Measurements from ENCODE around the gene TYW1. TPM values are rescaled to one million over a fixed set of nuclear protein-coding genes. Genes with fewer than 3 reads are reported as not detected.
A peak's percentile ranks its signal among the peaks of the same experiment; 100 is the strongest.
"Not testable (repeated sequence)": the region's sequence is repeated elsewhere in the genome, so short reads cannot be mapped to it uniquely, and the experiment has no call there.

Gene TYW1
- total and polyA plus RNA-seq, 8 donors = 14.1 to 25.8 (median 23.7) TPM

GRCh38 chr7:67091053-67091452, 94.4 kb downstream of the TYW1 start:
- H3K27ac ChIP-seq; H3K4me1 ChIP-seq; ATAC-seq; H3K9me3 ChIP-seq; H3K27me3 ChIP-seq; intact Hi-C loops (cut with DNase I); DNase-seq; H3K4me3 ChIP-seq: not testable (repeated sequence)
- H3K36me3 ChIP-seq = peaks cover 0 to 13% of the 10 kb centered on the region in 2 donors

- peaks cover 0 to 27% of the 10 kb centered on the region in 2 donors for H3K36me3 ChIP-seq
- H3K4me1 ChIP-seq; H3K27ac ChIP-seq; ATAC-seq; H3K9me3 ChIP-seq; H3K4me3 ChIP-seq; intact Hi-C loops (cut with DNase I); DNase-seq; H3K27me3 ChIP-seq: not testable (repeated sequence)
These were observed 101.4 kb downstream of the TYW1 start for GRCh38 chr7:67098031-67098430.

- peaks cover 0 to 27% of the 10 kb centered on the region in 2 donors for H3K36me3 ChIP-seq
- H3K9me3 ChIP-seq; H3K27ac ChIP-seq; H3K4me3 ChIP-seq; H3K27me3 ChIP-seq; DNase-seq; ATAC-seq; intact Hi-C loops (cut with DNase I); H3K4me1 ChIP-seq: not testable (repeated sequence)
These were observed 102.8 kb downstream of the TYW1 start for GRCh38 chr7:67099406-67099805.

- H3K4me3 ChIP-seq; H3K4me1 ChIP-seq; H3K27ac ChIP-seq; H3K9me3 ChIP-seq; H3K27me3 ChIP-seq; ATAC-seq; intact Hi-C loops (cut with DNase I); DNase-seq: not testable (repeated sequence)
- H3K36me3 ChIP-seq = peaks cover 0 to 26% of the 10 kb centered on the region in 2 donors
These were observed 103.4 kb downstream of the TYW1 start for GRCh38 chr7:67100038-67100437.

- intact Hi-C loops (cut with DNase I) = no loop called here
- Histone ChIP-seq H3K27me3 (no peaks in the 10 kb centered on the region), H3K36me3 (peaks cover 0 to 22% of the 10 kb centered on the region in 2 donors), H3K27ac (no peak overlapping the region), H3K4me3 (no peak overlapping the region), H3K9me3 (no peaks in the 10 kb centered on the region), H3K4me1 (peaks cover 0 to 4% of the 10 kb centered on the region in 2 donors)
- TF ChIP-seq CTCF (IDR thresholded peaks at IDR 0.05) = no peak
- DNase-seq = no peak
- ATAC-seq = no peak
These were observed 104.3 kb downstream of the TYW1 start for GRCh38 chr7:67100956-67101361.

GRCh38 chr7:67104937-67105336, 108.3 kb downstream of the TYW1 start:
- H3K9me3 ChIP-seq; H3K27me3 ChIP-seq; H3K4me3 ChIP-seq; H3K27ac ChIP-seq; ATAC-seq; intact Hi-C loops (cut with DNase I); H3K4me1 ChIP-seq; DNase-seq: not testable (repeated sequence)
- H3K36me3 ChIP-seq = peaks cover 0 to 15% of the 10 kb centered on the region in 2 donors

GRCh38 chr7:67105377-67105776, 108.7 kb downstream of the TYW1 start:
- H3K36me3 ChIP-seq = peaks cover 0 to 18% of the 10 kb centered on the region in 2 donors
- H3K9me3 ChIP-seq = no peaks in the 10 kb centered on the region
- intact Hi-C loops (cut with DNase I) = no loop called here
- no peak for TF ChIP-seq CTCF (IDR thresholded peaks at IDR 0.05)
- ATAC-seq (peak; percentile 31), DNase-seq (no peak)
- H3K27me3 ChIP-seq = no peaks in the 10 kb centered on the region
- no peak overlapping the region for H3K4me3 ChIP-seq
- H3K27ac ChIP-seq = peak overlapping the region in 1 of 2 donors; percentile 33
- peaks cover 0 to 4% of the 10 kb centered on the region in 2 donors for H3K4me1 ChIP-seq

GRCh38 chr7:67106255-67106654, 109.6 kb downstream of the TYW1 start:
- DNase-seq; H3K27me3 ChIP-seq; intact Hi-C loops (cut with DNase I); H3K4me3 ChIP-seq; H3K4me1 ChIP-seq; H3K9me3 ChIP-seq: not testable (repeated sequence)
- peak; percentile 51 for ATAC-seq
- H3K27ac ChIP-seq = peak overlapping the region in 1 of 2 donors; percentile 18
- peaks cover 0 to 14% of the 10 kb centered on the region in 2 donors for H3K36me3 ChIP-seq

GRCh38 chr7:67111342-67111741, 114.7 kb downstream of the TYW1 start:
- H3K4me1 ChIP-seq; H3K4me3 ChIP-seq; intact Hi-C loops (cut with DNase I); H3K9me3 ChIP-seq; H3K27ac ChIP-seq; DNase-seq; H3K36me3 ChIP-seq; ATAC-seq; H3K27me3 ChIP-seq: not testable (repeated sequence)

GRCh38 chr7:67114483-67115246, 118.0 kb downstream of the TYW1 start:
- ATAC-seq; H3K9me3 ChIP-seq; H3K27me3 ChIP-seq; DNase-seq; H3K27ac ChIP-seq; intact Hi-C loops (cut with DNase I); H3K4me3 ChIP-seq; H3K4me1 ChIP-seq: not testable (repeated sequence)
- peaks cover 0 to 15% of the 10 kb centered on the region in 2 donors for H3K36me3 ChIP-seq

- H3K27me3 ChIP-seq; ATAC-seq; DNase-seq; H3K4me3 ChIP-seq; H3K27ac ChIP-seq; H3K9me3 ChIP-seq; H3K4me1 ChIP-seq; intact Hi-C loops (cut with DNase I): not testable (repeated sequence)
- H3K36me3 ChIP-seq = peaks cover 0 to 10% of the 10 kb centered on the region in 2 donors
These were observed 123.9 kb downstream of the TYW1 start for GRCh38 chr7:67120491-67120890.
